ENCODE results near the gene PURB.

- TF ChIP-seq POLR2A (IDR thresholded peaks at IDR 0.05; ENCODE audit: low read depth, low read length) (no peak), CTCF (conservative IDR thresholded peaks at IDR 0.05; ENCODE audit: low read depth, low read length) (no peak)
Measured at GRCh38 chr7:44838751-44839150, 46.6 kb downstream of the PURB start.
